GM19438 (cell line): ENCODE measurements around the gene UNKL.
"Not testable (repeated sequence)": the region's sequence is repeated elsewhere in the genome, so short reads cannot be mapped to it uniquely, and the experiment has no call there.

ENCODE experiments used
- ATAC-seq: cut with Tn5 transposase; IDR thresholded peaks from one replicate; pipeline ENCODE4 v1.9.1; 2021; ENCODE audit warnings: low read depth; ENCODE audit not compliant: unreplicated experiment

Gene UNKL

DNA sequence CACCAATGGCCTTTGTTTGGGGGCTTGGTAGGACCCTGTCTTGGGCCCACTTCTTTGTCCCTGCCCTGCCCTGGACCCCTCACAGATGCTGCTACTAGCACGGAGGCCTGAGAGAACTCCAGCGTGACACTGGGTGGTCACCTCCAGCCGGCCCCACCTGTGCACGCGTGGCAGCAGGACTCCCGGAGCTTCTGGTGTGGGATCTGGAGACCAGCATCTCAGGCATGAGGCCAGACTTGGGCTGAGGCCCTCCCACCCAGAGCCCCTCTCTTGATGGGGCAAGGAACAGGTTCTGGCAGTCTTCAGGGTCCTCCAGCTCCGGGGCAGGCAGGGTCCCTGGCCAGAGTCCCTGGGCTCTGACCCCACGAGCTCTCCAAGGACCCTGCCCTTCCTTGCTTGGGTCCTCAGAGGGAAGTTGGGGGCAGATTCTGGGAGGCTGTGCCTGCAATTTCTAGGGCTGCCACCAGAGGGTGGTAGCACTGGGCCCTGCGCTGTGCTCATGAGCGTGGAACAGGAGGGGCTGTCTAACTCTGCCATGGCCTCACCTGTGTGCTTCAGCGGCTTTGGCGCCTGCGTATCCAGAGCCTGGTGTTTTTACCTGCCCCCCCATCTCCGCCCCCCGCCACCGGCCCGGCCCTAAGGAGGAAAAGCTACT, 84.1 kb downstream of the UNKL start:
- no peak for ATAC-seq

DNA sequence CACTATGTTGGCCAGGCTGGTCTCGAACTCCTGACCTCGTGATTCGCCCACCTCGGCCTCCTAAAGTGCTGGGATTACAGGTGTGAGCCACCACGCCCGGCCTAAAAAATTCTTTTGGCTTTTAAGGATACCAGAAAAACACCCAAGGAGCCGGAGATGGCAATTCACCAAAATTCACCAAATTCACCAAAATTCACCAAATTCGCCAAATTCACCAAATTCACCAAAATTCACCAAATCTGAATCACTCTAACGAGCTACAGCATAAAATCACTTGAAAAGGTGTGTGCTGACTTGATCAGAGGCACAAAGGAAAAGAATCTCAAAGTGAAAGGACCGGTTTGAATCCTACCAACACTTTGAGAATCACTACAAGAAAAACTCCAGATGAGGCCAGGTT, 85.5 kb downstream of the UNKL start:
- not testable (repeated sequence) for ATAC-seq

- not testable (repeated sequence) for ATAC-seq
Measured at GRCh38 chr16:1328136-1328535, 86.4 kb downstream of the UNKL start.

DNA sequence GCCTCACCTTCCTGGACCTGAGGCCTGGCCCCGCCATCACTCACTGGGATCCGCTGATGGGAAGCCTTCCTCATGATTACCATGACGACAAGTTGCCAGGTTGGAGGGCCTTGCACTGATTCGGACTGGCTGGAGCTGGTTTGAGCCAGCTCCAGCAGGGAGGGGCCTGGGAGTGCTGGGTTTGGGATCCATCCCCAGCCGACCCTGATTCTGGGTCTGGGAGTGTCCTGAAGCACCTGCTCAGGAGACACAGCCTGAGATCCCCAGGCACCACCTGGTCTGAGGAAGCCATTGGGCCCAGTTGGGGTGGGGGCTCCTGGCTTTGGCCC, 86.9 kb downstream of the UNKL start:
- ATAC-seq, result no peak

DNA sequence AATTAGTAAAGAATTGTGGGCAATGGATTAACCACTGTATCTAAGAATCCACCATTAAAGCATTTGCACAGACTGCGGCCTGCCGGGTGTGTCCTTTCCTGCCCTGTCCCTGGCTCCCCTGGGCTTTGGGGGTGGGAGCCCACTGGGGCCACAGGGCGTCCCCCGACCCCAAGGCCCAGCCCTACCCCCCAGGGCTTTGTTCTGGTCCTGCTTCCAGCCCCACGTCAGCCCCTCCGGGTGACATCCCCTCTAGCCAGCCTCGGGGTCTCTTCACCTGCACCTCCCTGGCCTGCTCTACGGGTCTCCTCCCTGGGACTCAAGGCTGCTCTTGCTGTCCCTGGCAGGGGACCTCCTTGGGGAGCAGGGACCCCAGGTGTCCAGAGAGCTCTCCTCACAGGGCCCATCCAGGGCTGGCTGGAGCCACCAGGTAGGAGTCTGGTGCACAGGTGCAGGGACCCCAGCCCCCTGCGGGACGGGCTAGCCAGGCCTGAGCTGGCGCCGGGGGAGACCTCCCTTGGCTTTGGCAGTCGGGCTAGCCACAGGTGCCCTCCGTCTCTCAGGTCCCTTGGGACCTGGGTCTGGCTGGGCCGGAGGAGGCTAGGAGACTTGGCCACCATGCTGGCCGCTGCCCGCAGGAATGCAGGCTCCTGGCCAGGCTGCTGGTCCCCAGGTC, 87.4 kb downstream of the UNKL start:
- ATAC-seq, result no peak

DNA sequence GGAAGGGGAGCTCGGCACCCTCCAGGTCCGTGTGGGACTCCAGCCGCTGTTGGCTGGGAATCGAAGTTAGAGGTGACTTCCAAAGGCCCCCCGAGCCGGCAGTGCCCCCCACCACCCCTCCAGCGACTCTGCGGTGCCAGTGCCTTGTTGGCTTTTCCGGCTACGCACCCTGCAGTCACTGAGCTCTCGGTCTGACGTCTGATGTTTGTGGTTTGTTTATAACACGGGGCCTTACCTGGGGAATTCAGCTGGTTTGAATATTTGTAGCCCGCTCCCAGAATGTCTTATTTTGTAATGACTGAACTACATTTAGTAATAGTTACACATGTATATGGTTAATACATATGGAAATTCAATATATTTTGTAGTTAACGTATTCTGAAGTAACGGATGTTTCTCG, 88.1 kb downstream of the UNKL start:
- ATAC-seq, result no peak

GRCh38 chr16:1325673-1326371, 88.7 kb downstream of the UNKL start:
- no peak for ATAC-seq

DNA sequence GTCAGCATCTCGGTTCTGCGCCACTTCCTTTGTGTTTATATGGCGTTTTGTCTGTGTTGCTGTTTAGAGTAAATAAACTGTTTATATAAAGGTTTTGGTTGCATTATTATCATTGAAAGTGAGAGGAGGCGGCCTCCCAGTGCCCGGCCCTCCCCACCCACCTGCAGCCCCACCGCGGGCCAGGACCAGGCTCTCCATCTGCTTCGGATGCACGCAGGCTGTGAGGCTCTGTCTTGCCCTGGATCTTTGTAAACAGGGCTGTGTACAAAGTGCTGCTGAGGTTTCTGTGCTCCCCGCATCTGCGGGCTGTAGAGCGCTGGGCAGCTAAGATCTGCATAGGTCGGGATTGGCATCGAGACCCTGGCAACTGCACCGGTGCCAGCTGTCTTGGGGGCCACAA, 89.2 kb downstream of the UNKL start:
- no peak for ATAC-seq

- no peak for ATAC-seq
Measured at GRCh38 chr16:1324286-1324826, 90.1 kb downstream of the UNKL start.

DNA sequence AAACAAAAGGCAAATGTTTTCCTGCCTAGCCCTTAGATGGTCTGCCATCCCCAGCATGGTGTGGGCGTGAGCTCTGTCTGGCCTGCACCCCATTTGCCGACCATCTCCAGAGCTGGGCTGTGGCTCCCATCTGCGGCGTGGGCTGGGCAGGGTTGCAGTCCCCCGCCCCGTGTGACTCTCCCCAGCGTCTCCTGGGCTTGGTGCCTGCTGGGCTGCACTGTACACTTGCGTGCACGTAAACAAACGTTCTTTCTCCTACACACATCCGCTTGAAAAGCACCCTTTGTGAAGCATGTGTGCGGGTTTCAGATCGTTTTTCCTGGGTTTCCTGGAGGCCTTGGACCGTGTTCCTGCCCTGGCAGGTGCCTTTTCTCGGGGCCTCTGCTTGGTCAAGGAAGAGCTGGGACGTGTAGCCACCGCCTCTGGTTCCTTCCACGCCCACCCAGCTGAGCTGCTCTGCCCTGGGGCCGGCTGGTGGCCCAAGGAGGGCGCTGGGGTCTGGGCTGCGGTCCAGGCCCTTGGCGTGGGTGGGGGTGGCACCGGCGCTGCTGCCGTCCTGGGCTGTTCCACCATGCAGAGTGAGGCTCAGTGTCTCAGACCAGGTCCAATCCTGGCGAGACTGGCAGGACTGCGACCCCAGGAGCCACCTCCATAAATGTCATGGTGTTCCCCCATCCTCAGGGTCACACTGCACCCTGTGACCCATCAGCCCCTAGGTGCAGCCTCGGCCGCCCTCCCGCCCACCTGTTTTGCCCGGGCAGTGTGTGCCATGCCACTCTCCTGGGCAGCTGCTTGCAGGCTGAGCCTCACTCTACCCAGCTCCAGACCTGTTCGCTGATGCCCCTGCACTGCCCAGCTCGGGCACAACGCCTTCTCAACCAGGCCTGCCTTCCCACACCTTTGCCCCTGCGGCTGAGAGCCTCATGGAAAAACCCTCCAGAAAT, 90.9 kb downstream of the UNKL start:
- no peak for ATAC-seq

DNA sequence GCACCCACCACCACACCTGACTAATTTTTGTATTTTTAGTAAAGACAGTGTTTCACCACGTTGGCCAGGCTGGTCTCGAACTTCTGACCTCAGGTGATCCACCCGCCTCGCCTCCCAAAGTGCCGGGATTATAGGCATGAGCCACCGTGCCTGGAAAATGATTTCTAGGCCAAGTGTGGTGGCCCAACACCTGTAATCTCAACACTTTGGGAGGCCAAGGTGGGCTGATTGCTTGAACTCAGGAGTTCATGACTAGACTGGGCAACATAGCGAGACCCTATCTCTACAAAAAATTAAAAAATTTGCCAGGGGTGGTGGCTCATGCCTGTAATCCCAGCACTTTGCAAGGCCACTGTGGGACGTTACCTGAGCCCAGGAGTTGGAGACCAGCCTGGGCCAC, 92.1 kb downstream of the UNKL start:
- no peak for ATAC-seq

- no peak for ATAC-seq
Measured at GRCh38 chr16:1320658-1321240, 93.8 kb downstream of the UNKL start.

DNA sequence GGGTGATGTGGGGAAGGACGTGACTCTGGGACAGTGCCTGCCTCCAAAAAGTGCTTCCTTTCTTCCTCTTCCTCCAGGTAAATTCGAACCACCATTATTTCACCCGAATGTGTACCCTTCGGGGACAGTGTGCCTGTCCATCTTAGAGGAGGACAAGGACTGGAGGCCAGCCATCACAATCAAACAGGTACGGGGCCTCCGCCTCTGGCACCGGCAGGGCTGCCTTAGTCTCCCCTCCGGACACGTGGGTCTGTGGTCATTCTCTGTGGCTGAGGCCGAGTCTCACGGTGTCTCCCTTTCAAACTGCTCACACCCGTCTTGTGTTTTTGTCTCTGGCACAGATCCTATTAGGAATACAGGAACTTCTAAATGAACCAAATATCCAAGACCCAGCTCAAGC, 94.4 kb downstream of the UNKL start:
- no peak for ATAC-seq

DNA sequence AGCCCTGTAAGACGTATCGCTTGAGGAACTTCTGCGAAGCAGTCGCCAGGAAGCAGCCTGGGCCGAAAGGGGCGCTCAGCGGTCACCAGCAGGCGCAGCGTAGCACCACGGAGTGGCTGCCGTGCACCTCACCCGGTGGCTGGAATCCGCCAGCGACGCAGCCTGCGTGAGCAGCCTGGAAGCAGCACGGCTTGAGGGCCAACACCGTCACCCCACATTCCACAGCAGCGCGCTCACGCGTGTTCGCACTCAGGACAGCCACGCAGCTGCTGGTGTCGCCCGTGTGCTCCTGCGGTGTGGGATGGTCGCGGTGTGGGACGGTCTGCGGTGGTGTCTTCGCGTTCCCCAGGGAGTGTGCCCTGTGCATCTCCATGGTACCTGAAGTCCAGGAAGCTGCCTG, 95.5 kb downstream of the UNKL start:
- no peak for ATAC-seq

GRCh38 chr16:1318268-1318545, 96.3 kb downstream of the UNKL start:
- no peak for ATAC-seq

DNA sequence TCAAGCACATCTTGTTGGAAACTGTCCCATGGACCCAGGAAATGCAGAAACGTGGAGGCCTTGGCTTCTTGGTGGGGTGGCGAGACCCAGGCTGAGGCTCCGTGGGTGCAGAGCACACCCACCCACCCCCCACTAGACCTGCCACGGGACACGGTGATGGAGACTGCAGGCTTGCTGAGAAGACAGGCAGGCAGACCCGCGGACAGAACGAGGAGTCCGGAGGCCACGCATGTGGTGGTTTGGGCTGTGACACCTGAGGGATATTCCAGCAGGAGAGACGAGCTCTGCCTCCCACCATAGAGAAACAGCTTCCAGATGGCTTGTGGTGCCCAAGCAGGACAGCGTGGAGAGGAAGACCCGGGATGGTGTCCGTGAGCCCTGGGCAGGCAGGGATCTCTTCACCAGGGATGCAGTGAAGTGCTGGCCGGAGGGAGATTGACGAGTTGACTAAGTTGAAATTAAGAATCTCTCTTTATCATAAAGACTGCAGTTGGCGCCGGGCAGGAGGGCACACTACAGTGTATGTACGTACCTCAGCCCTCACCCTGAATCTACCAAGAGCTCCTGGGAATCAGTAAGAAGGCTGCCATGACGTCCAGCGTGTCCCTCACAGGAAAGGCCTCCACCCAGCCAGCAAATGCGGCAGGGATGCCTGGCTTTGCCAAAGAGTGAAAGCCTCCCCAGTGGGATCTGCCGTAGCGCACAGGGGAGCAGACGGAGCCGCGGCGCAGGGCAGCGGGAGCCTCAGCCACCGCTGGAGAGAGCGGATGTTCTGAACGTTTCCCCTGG, 96.8 kb downstream of the UNKL start:
- ATAC-seq, result no peak

GRCh38 chr16:1316033-1316405, 98.5 kb downstream of the UNKL start:
- no peak for ATAC-seq

DNA sequence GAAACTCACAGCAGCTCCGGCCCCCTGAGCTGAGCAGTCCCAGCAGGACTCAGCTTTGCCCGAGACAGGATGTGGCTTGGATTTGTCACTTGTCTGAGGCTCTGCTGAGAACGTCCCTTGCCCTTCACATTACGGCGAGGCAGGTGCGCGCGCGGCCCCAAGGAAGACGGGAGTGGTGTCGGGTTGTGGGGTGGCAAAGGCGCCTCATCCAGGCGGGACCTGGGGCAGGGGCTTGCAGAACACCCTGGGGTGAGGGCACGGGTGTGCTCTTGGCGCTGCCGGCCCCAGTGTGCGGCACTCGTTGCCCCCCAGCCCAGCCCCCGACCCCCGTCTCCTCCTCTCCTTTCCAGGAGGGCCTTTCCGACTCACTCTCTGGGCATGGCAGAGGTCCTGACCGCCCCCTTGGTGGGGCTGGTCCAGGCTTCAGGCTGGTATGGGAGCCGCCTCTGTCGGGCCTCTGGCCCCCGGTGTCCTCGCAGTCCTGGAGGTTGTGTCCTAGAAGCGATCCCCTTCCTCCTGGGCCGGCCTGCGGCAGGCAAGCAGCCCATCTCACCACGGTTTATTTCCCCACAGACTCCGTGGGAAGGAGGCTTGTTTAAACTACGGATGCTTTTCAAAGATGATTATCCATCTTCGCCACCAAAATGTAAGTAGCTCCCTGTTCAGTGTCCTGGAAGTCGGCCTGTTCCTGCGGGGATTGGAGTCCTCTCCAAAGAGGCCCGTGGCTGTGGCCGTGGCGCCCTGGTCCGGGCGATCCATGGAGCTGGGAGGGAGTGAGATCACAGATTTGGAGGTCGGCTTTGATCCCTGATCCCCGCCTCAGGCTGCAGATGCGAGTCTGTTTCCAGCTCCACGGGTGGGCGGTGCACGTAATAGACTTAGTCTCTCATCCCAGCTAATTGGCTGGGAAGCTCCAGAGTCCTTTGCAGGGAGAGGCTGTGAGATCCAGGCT, 99.1 kb downstream of the UNKL start:
- no peak for ATAC-seq
